Right lobe of liver (tissue), 6 donors: ENCODE results near the gene SLC37A1. TPM values are rescaled to one million over a fixed set of nuclear protein-coding genes. Genes with fewer than 3 reads are reported as not detected.

Experiments used
- ATAC-seq, 4 donors: fragments of 200-7000 bp; cut with Tn5 transposase; one replicate each; pipeline ENCODE4 v1.9.1; 2020; ENCODE audit warnings: mild to moderate bottlenecking in 4 of 4, moderate library complexity in 4 of 4
- DNase-seq, 3 donors: peaks; one replicate each; pipeline ENCODE4 v3.0.0-alpha.2; 2020
- H3K27ac ChIP-seq, 3 donors: fragments of 200-600 bp; one replicate each; pipeline ENCODE4 v1.8.0; 2022
- H3K27me3 ChIP-seq, 2 donors: fragments of 200-600 bp; one replicate each; pipeline ENCODE4 v1.8.0; 2022
- H3K36me3 ChIP-seq, 4 donors: fragments of 200-600 bp; sonication (generic) in 1 of 4; one replicate each; pipeline versions ENCODE4 v1.5.1 to v1.8.0; 2017 to 2022; ENCODE audit warnings: control low read depth in 1 of 4
- H3K4me1 ChIP-seq, 4 donors: fragments of 200-600 bp; sonication (generic) in 1 of 4; one replicate each; pipeline versions ENCODE4 v1.5.1 to v1.8.0; 2017 to 2022; ENCODE audit warnings: control low read depth in 1 of 4
- H3K4me3 ChIP-seq, 3 donors: fragments of 200-600 bp; one replicate each; pipeline ENCODE4 v1.8.0; 2022
- H3K9me3 ChIP-seq, 4 donors: fragments of 200-600 bp; sonication (generic) in 1 of 4; one replicate each; pipeline versions ENCODE4 v1.5.1 to v1.8.0; 2017 to 2022; ENCODE audit warnings: control low read depth in 1 of 4
- POLR2A ChIP-seq: fragments of 450-650 bp; IDR thresholded peaks from one replicate; pipeline ENCODE4 v1.6.1; 2017; ENCODE audit warnings: antibody characterized with exemption, mild to moderate bottlenecking
- WGBS: methylation state at CpG from one replicate; pipeline ENCODE4 v1.1.6; 2018; ENCODE audit warnings: low coverage, low lambda C conversion rate; ENCODE audit not compliant: insufficient coverage; ENCODE audit errors: missing lambda C conversion rate; 5-methylcytosine and 5-hydroxymethylcytosine counted together
- intact Hi-C, 2 donors: fragments of 100-400 bp; cut with DNase I; formaldehyde crosslinking; loops; one replicate each; pipeline versions ENCODE4 v1.11.2 to v1.14.1; 2022
- total RNA-seq, 6 experiments: library from RNA; depleted of rRNA in 2 of 6; stranded (reverse); fragments of >200 nt in 2 of 6; fragmentation: NEBNext Ultra II Directional in 3 of 6; extraction: Animal tissue kit (Norgen Biotek cat#: 25700) in 3 of 6; gene quantifications; one replicate each; pipeline versions ENCODE4 v1.1.0 to v1.2.4, GENCODE V29; 2016 to 2023
- TF ChIP-seq, protein P1 (sequence below), 4 donors: fragments of 200-600 bp in 3 of 4; fragments of 450-650 bp in 1 of 4; IDR thresholded peaks; one replicate each; pipeline versions ENCODE4 v1.5.1 to v1.8.0; 2016 to 2022; ENCODE audit warnings: antibody characterized with exemption in 4 of 4, mild to moderate bottlenecking in 2 of 4
- donor health status: DM: no; HTN: yes; CAD: no.
- donor health status: DM: no; HTN: no; CAD: no.
- donor health status: DM: no; HTN: no; CAD: no.
- donor health status: DM: no; HTN: yes; CAD: no.
- donor health status: DM: no; HTN: yes; CAD: no.

The SLC37A1 gene
- total RNA-seq, 6 experiments from 2014 or later = 2.5 to 10.8 (median 6.2) TPM

DNA sequence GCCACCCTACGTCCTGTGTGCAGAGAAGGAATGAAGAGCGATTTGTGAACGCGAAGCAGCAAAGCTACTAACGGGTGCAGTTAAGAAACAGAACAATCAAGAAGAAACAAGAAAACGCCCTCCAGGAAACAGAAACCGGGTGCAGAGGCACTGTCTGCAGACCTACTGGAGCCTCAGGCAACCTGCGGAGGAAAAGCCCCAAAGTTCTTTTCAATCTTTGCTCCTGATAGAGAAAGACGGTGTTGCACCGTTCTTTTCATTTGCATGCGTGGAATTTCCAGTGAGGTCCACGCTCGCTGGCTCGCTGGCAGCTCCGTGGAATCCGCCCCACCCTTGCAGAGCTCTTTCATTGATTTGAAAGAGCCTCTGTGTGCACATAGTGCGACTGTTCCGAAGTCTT is 102.8 kb downstream of the SLC37A1 start:
- H3K9me3 ChIP-seq = no peaks in the 10 kb centered on the region
- peaks cover 0 to 5% (median 2%) of the 10 kb centered on the region in 4 donors for H3K4me1 ChIP-seq
- intact Hi-C loops = no loop called here
- TF ChIP-seq, protein P1, sequence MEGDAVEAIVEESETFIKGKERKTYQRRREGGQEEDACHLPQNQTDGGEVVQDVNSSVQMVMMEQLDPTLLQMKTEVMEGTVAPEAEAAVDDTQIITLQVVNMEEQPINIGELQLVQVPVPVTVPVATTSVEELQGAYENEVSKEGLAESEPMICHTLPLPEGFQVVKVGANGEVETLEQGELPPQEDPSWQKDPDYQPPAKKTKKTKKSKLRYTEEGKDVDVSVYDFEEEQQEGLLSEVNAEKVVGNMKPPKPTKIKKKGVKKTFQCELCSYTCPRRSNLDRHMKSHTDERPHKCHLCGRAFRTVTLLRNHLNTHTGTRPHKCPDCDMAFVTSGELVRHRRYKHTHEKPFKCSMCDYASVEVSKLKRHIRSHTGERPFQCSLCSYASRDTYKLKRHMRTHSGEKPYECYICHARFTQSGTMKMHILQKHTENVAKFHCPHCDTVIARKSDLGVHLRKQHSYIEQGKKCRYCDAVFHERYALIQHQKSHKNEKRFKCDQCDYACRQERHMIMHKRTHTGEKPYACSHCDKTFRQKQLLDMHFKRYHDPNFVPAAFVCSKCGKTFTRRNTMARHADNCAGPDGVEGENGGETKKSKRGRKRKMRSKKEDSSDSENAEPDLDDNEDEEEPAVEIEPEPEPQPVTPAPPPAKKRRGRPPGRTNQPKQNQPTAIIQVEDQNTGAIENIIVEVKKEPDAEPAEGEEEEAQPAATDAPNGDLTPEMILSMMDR (IDR thresholded peaks at IDR 0.05) = no peak
- TF ChIP-seq POLR2A = no peak
- H3K27me3 ChIP-seq = no peaks in the 10 kb centered on the region
- DNase-seq = no peak
- no peaks in the 10 kb centered on the region for H3K36me3 ChIP-seq
- no peak for ATAC-seq
- no peak overlapping the region for H3K27ac ChIP-seq
- 7% methylated on average over 17 of the region's 18 CpGs for WGBS
- H3K4me3 ChIP-seq = no peak overlapping the region

DNA sequence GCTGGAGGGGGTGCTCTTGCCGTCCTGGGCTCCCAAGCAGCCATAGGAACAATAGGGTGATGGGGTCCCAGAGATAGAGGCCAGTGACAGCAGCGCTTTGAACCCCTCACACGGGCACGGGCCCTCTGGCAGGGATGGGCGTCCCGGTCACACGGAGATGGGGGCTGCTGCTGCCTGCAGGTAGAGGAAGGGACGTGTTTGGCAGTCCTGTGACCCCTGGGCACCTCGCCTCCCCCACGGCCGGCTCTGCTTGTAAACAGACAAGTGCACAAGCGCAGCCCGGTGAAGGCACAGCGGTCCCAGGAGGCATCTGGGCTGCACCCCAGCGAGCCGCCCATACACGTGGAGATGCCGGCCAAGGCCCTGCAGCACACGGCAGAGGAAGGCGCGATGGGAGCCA is 103.3 kb downstream of the SLC37A1 start:
- H3K9me3 ChIP-seq = no peaks in the 10 kb centered on the region
- H3K36me3 ChIP-seq = no peaks in the 10 kb centered on the region
- TF ChIP-seq, protein P1 (IDR thresholded peaks at IDR 0.05) = no peak
- no peak for TF ChIP-seq POLR2A
- H3K27me3 ChIP-seq = no peaks in the 10 kb centered on the region
- DNase-seq = no peak
- no CpG with 5 or more reads among the region's 21 CpGs for WGBS
- no peak overlapping the region for H3K27ac ChIP-seq
- no peak for ATAC-seq
- peaks cover 0 to 5% (median 2%) of the 10 kb centered on the region in 4 donors for H3K4me1 ChIP-seq
- intact Hi-C loops = no loop called here
- H3K4me3 ChIP-seq = no peak overlapping the region

DNA sequence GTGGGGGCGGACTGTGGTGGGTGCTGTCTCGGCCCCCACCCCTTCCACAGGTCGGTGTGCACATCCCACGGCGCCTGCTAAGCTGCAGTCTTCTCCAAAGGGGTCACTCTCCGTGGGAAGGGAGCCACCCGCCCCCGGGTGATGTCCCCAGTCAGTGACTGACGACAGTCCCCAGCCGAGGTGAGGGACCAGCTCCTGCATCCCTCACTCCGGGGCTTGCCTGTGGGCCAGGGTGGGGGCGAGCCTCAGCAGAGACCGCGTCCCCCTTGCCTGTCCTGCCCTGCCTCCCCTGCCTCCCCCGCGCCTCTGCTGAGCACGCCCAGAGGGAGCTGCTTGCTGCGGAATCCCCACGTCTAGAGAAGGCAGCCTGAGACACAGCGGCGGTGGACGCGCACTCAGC is 103.8 kb downstream of the SLC37A1 start:
- intact Hi-C loops = no loop called here
- no peak for DNase-seq
- H3K27me3 ChIP-seq = no peaks in the 10 kb centered on the region
- peaks cover 0 to 5% (median 2%) of the 10 kb centered on the region in 4 donors for H3K4me1 ChIP-seq
- ATAC-seq = no peak
- TF ChIP-seq, protein P1 (IDR thresholded peaks at IDR 0.05) = no peak
- no peak for TF ChIP-seq POLR2A
- no peak overlapping the region for H3K4me3 ChIP-seq
- 70% methylated on average over 4 of the region's 23 CpGs for WGBS
- no peak overlapping the region for H3K27ac ChIP-seq
- H3K9me3 ChIP-seq = no peaks in the 10 kb centered on the region
- H3K36me3 ChIP-seq = no peaks in the 10 kb centered on the region

DNA sequence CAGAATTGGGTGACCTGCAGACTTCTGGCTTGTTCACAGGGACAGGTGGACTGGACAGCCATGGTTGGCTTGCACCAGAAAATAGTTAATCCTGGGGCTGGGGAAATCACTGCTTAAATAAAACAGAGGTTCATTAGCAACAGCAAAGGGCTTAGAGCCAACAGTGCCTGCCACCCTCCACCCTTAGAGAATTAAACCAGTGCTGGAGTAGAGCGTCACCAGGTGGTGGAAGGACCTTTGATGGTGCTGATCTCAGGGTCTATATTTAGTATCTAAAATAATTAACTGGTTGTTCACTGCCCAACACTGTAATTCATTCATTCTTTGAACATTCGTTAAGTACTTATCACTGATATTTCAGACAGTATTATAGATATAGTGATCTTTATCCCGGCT is 105.1 kb downstream of the SLC37A1 start:
- intact Hi-C loops = no loop called here
- H3K36me3 ChIP-seq = no peaks in the 10 kb centered on the region
- DNase-seq = no peak
- no peak overlapping the region for H3K27ac ChIP-seq
- no peaks in the 10 kb centered on the region for H3K9me3 ChIP-seq
- TF ChIP-seq, protein P1 (IDR thresholded peaks at IDR 0.05) = no peak
- no peak for TF ChIP-seq POLR2A
- 64% methylated on average over 3 of the region's 3 CpGs for WGBS
- peaks cover 0 to 5% (median 2%) of the 10 kb centered on the region in 4 donors for H3K4me1 ChIP-seq
- no peaks in the 10 kb centered on the region for H3K27me3 ChIP-seq
- H3K4me3 ChIP-seq = no peak overlapping the region
- ATAC-seq = no peak

DNA sequence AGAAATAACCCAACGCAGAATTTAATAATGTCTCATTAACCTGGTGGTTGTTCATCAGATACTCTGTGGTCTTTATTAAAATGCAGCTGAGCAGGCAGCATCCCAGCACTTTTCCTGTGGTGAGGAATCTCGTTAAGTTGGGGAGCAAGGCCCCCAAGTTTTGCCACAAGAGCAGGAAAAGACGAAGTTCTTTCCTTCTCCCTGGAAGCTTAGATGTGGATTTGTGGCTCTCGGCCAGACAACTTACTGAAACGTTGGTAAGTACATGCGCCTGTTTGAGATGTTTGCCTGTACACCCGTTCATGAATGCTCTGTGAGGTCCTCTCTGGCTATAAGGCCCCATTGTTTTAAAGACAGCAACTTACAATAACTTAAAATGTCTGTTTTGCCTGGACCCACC is 105.5 kb downstream of the SLC37A1 start:
- H3K36me3 ChIP-seq = no peaks in the 10 kb centered on the region
- no peaks in the 10 kb centered on the region for H3K9me3 ChIP-seq
- no peaks in the 10 kb centered on the region for H3K27me3 ChIP-seq
- TF ChIP-seq POLR2A = no peak
- intact Hi-C loops = no loop called here
- H3K27ac ChIP-seq = no peak overlapping the region
- WGBS = 78% methylated on average over 7 of the region's 7 CpGs
- DNase-seq (no peak), ATAC-seq (no peak)
- peaks cover 0 to 7% (median 3%) of the 10 kb centered on the region in 4 donors for H3K4me1 ChIP-seq
- no peak overlapping the region for H3K4me3 ChIP-seq
